SU-DHL-6 (cell line): ENCODE measurements around the gene CD274.

Experiments used
- EZH2phosphoT487 ChIP-seq: fragments of 200-600 bp; sonication (generic), shearing (Covaris generic); conservative IDR thresholded peaks from 2 replicates; pipeline ENCODE4 v1.6.1; 2018; ENCODE audit warnings: mild to moderate bottlenecking, antibody characterized with exemption, low read length, moderate library complexity, mixed read lengths
- TF ChIP-seq, protein P1 (sequence below): fragments of 200-600 bp; sonication (generic); IDR thresholded peaks from one replicate; pipeline ENCODE4 v1.5.1; 2017; ENCODE audit warnings: antibody characterized with exemption, mild to moderate bottlenecking, low read length, moderate library complexity; ENCODE audit not compliant: insufficient read depth, poor library complexity, severe bottlenecking

DNA sequence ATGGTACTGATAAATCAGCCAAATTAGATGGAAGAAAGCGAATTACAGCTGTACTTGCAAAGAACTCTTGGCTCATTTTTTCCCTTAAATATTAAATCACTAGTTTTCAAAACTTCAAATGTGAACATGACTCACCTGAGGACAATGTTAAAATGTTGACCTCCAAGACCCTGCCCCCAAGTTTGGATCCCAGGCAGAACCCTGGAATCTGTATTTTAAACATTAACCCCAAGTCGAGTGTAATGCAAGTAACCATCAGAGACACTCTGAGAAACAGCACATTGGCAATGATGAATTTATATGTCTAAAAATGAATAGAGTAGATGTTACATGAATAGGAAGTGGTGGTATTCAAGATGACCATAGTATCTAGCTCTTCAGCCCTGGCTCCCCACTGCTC lies 2.3 kb upstream of the CD274 start:
- TF ChIP-seq, protein P1, sequence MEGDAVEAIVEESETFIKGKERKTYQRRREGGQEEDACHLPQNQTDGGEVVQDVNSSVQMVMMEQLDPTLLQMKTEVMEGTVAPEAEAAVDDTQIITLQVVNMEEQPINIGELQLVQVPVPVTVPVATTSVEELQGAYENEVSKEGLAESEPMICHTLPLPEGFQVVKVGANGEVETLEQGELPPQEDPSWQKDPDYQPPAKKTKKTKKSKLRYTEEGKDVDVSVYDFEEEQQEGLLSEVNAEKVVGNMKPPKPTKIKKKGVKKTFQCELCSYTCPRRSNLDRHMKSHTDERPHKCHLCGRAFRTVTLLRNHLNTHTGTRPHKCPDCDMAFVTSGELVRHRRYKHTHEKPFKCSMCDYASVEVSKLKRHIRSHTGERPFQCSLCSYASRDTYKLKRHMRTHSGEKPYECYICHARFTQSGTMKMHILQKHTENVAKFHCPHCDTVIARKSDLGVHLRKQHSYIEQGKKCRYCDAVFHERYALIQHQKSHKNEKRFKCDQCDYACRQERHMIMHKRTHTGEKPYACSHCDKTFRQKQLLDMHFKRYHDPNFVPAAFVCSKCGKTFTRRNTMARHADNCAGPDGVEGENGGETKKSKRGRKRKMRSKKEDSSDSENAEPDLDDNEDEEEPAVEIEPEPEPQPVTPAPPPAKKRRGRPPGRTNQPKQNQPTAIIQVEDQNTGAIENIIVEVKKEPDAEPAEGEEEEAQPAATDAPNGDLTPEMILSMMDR: no peak
- TF ChIP-seq EZH2phosphoT487: no peak
